ENCODE results near the gene EFHD2.

- TF ChIP-seq CTCF (IDR thresholded peaks at IDR 0.05; ENCODE audit: insufficient read depth, low read depth, low read length) (no peak), EZH2 (IDR thresholded peaks at IDR 0.05; ENCODE audit: insufficient read depth, low read length) (no peak)
Measured at GRCh38 chr1:15424146-15424667, 14.5 kb downstream of the EFHD2 start.
